GM18511 (cell line): ENCODE results near the gene CPNE5.
"Not testable (repeated sequence)": the region's sequence is repeated elsewhere in the genome, so short reads cannot be mapped to it uniquely, and the experiment has no call there.

Experiments
- ATAC-seq: cut with Tn5 transposase; IDR thresholded peaks from one replicate; pipeline ENCODE4 v1.9.1; 2021; ENCODE audit warnings: mild to moderate bottlenecking, moderate library complexity; ENCODE audit not compliant: unreplicated experiment

Gene CPNE5

DNA sequence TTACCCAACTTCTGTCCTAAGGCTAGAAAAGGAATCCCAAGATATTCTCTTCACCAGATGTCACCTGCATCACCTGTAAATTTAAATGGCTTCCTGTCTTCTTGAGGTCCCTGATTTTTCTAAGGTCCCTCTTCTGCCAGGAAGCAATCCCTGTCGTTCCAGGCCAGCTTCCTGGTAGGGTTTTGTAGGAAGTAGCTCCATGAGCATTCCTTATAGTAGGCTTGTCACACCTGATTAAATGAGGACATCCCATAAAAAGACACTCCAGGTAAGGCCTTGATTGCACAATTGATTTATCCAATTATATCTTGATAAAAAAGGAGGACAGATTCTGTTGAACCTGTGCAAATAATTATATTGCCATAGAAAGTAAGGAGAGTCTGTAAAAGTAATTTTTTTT is 132.9 kb downstream of the CPNE5 start:
- no peak for ATAC-seq

DNA sequence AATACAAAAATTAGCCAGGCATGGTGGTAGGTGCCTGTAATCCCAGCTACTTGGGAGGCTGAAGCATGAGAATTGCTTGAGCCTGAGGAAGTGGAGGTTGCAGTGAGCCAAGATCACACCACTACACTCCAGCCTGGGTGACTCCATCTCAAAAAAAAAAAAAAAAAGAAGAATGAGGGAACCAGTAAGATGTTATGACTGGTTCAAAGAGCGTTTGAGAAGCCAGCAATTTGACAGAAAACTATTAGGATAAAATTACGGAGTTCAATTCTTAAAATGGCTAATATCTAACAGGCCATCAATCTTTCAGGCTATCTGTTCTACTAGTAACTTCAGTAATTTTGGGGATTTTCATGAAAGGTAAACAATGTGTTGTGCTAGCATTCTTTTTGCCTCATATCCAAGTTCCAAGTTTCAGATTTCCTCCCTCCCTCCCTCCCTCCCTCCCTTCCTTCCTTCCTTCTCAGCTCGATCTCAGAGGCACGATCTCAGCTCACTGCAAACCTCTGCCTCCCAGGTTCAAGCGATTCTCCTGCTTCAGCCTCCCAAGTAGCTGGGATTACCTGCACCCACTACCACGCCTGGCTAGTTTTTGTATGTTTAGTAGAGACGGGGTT is 134.2 kb downstream of the CPNE5 start:
- ATAC-seq, result not testable (repeated sequence)

DNA sequence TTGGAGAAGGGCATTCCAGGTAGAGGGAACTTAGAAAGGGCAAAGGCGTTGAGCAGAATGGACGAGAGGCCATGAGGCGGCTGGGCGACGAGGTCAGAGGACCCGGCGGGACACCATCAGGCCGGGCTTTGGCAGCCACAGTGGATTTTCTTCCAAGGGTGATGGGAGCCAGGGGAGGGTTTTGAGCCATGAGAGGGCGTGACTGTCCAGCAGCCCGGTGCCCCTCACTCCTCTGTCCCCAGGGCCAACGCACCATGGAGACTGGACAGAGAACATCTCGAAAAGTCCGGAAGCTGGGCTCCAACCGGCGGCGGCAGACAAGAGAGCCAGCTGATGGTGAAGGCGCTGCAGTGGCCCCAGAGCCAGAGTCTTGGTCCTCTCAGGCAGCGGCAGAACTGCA is 135.3 kb downstream of the CPNE5 start:
- no peak for ATAC-seq

GRCh38 chr6:36703081-36703606 is 136.1 kb downstream of the CPNE5 start:
- no peak for ATAC-seq

DNA sequence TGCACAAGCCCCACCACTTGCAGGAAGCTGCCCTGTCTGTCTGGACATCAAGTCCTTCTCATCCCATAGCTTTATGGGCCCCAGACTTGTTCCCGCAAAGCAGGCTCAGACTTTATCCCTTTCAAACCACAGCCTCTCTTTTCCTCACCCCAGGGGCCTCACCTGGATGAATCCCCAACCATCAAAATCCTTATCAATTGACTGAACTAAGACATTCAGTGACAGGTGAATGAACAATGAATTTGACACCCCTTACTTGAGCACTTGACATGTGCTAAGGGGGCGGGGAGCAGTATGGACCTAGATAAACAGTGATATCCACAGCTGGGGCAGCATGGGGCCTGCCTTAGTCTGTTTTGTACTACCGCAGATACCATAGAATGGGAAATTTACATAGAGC is 136.6 kb downstream of the CPNE5 start:
- no peak for ATAC-seq

- ATAC-seq, result no peak
Observed at GRCh38 chr6:36701401-36701991, 137.7 kb downstream of the CPNE5 start.

- no peak for ATAC-seq
Observed at GRCh38 chr6:36700831-36701230, 138.4 kb downstream of the CPNE5 start.

GRCh38 chr6:36700071-36700812 is 139.0 kb downstream of the CPNE5 start:
- no peak for ATAC-seq

- no peak for ATAC-seq
Observed at GRCh38 chr6:36699348-36699747, 139.9 kb downstream of the CPNE5 start.

- ATAC-seq, result no peak
Observed at GRCh38 chr6:36698871-36699271, 140.4 kb downstream of the CPNE5 start.

- ATAC-seq, result no peak
Observed at GRCh38 chr6:36698196-36698595, 141.0 kb downstream of the CPNE5 start.

DNA sequence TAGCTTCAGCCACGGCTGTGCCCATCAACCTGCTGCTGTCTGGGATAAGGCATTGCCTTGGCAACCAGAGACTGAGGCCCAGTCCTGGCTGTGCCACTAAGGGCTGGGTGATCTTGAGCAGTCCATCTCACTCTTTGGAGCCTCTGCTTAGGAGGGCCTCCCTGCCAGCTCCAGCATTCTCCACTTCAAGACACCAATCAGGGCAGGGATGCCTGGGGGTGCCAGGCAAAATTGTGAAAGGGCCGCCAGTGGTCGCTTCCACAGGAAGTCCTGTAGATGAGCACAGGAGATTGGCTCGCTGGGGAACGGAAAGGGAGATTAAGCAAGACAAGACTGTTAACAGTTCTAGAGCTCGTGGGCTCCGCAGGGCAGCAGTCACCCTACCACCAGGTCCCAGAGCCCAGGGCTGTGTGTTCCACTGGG is 141.8 kb downstream of the CPNE5 start, which contains the start of gene RAB44:
RAB44 (plus strand) TSS at position 346 of the 423 bp plus-strand sequence. CDS start 6,410 bp downstream, outside the sequence.
- ATAC-seq, result no peak

- ATAC-seq, result no peak
Observed at GRCh38 chr6:36695414-36695813, 143.8 kb downstream of the CPNE5 start.

GRCh38 chr6:36694616-36695015 is 144.6 kb downstream of the CPNE5 start:
- ATAC-seq, result no peak

- ATAC-seq, result no peak
Observed at GRCh38 chr6:36692861-36693702, 146.2 kb downstream of the CPNE5 start.

- peak; percentile 79 for ATAC-seq
Observed at GRCh38 chr6:36692220-36692619, 147.0 kb downstream of the CPNE5 start.

GRCh38 chr6:36691612-36692011 is 147.6 kb downstream of the CPNE5 start:
- ATAC-seq, result no peak

GRCh38 chr6:36691011-36691410 is 148.2 kb downstream of the CPNE5 start:
- ATAC-seq, result no peak
